GM12878 (cell line): ENCODE measurements around the gene FAM114A1. TPM values are rescaled to one million over a fixed set of nuclear protein-coding genes. Genes with fewer than 3 reads are reported as not detected.

Experiments
- ATAC-seq: fragments of 200-7000 bp; cut with Tn5 transposase; 3 replicates; pipeline ENCODE4 v1.9.1; 2020; ENCODE audit warnings: mild to moderate bottlenecking, moderate library complexity
- BruUV-seq: library from RNA; stranded (reverse); fragments of 400-500 nt; replicated peaks from 2 replicates; lab custom pipeline; 2021; lab: Mats Ljungman, UMichigan
- CTCF ChIA-PET: fragments of 300-600 bp; sonication (Branson Sonifier 250); formaldehyde crosslinking; extraction: SDS; loops from one replicate; lab custom pipeline; 2021; ENCODE audit warnings: inconsistent platforms; lab: Yijun Ruan, JAX
- POLR2A ChIA-PET: fragments of 350-600 bp; formaldehyde crosslinking; extraction: SDS; loops from one replicate; lab custom pipeline; 2021; ENCODE audit warnings: inconsistent platforms; lab: Charles Lee
- RAD21 ChIA-PET: fragments of 300-600 bp; sonication (Branson Sonifier 250); formaldehyde crosslinking; loops from one replicate; lab custom pipeline; 2023; ENCODE audit warnings: antibody characterized with exemption; ENCODE audit not compliant: unreplicated experiment; lab: Charles Lee
- SMC1A ChIA-PET: fragments of 300-600 bp; sonication (Branson Sonifier 250); formaldehyde crosslinking; loops from one replicate; lab custom pipeline; 2023; ENCODE audit not compliant: unreplicated experiment, uncharacterized antibody; lab: Charles Lee
- DNase-seq: peaks from one replicate; pipeline ENCODE4 v3.0.0-alpha.2; 2011; ENCODE audit warnings: low read depth, low spot score
- FAIRE-seq: peaks from 3 replicates; lab custom pipeline; 2011; peaks lifted over from hg19 to GRCh38; lab: Jason Lieb, UNC
- H2AFZ ChIP-seq: 2 replicates; pipeline ENCODE4 v1.6.0; 2011; ENCODE audit warnings: low read depth, low read length, control low read depth; ENCODE audit not compliant: control insufficient read depth
- H3K27ac ChIP-seq: 2 replicates; pipeline ENCODE4 v1.5.1; 2011; ENCODE audit warnings: control low read depth; ENCODE audit not compliant: control insufficient read depth, insufficient read depth
- H3K27me3 ChIP-seq, 2 experiments: replicated peaks in 1 of 2; 2 replicates each; pipeline versions ENCODE4 v1.6.0 to v1.6.1; 2011; ENCODE audit warnings: low read length in 1 of 2; ENCODE audit not compliant: control insufficient read depth in 2 of 2, insufficient read depth in 2 of 2
- H3K36me3 ChIP-seq, 2 experiments: 2 replicates each; pipeline ENCODE4 v1.5.1; 2011; ENCODE audit warnings: low read length in 1 of 2; ENCODE audit not compliant: control insufficient read depth in 2 of 2, insufficient read depth in 2 of 2
- H3K4me1 ChIP-seq: 2 replicates; pipeline ENCODE4 v1.6.1; 2011; ENCODE audit warnings: mild to moderate bottlenecking, low read length, moderate library complexity, mixed read lengths; ENCODE audit not compliant: control insufficient read depth, insufficient read depth
- H3K4me2 ChIP-seq: 2 replicates; pipeline ENCODE4 v1.6.0; 2011; ENCODE audit warnings: control low read depth; ENCODE audit not compliant: control insufficient read depth, insufficient read depth
- H3K4me3 ChIP-seq: fragments of 200-600 bp; sonication (generic); 2 replicates; pipeline ENCODE4 v1.5.1; 2016
- H3K79me2 ChIP-seq: 2 replicates; pipeline ENCODE4 v1.6.0; 2011; ENCODE audit warnings: low read length; ENCODE audit not compliant: control insufficient read depth, insufficient read depth
- H3K9ac ChIP-seq: 2 replicates; pipeline ENCODE4 v1.8.0; 2011; ENCODE audit warnings: low read length, control low read depth, mixed read lengths; ENCODE audit not compliant: control insufficient read depth, insufficient read depth
- H3K9me3 ChIP-seq: replicated peaks from 3 replicates; pipeline ENCODE4 v1.5.1; 2011; ENCODE audit warnings: mild to moderate bottlenecking, low read length; ENCODE audit not compliant: control insufficient read depth, insufficient read depth
- H4K20me1 ChIP-seq: 2 replicates; pipeline ENCODE4 v1.6.0; 2011; ENCODE audit not compliant: control insufficient read depth, insufficient read depth
- BHLHE40 ChIP-seq, 2 experiments: fragments of 450-650 bp in 1 of 2; IDR thresholded peaks; 2 replicates each; pipeline ENCODE4 v1.6.1; 2011 to 2017; ENCODE audit warnings: low read depth in 2 of 2, borderline replicate concordance in 1 of 2, improper control_type of control experiment in 1 of 2, low read length in 1 of 2, mild to moderate bottlenecking in 1 of 2
- GABPA ChIP-seq: IDR thresholded peaks from 2 replicates; pipeline ENCODE4 v1.6.1; 2014; ENCODE audit warnings: antibody characterized with exemption, low read depth, mild to moderate bottlenecking, inconsistent platforms
- IRF3 ChIP-seq: fragments of 450-650 bp; IDR thresholded peaks from 2 replicates; pipeline ENCODE4 v1.6.1; 2014; ENCODE audit warnings: mild to moderate bottlenecking
- MAX ChIP-seq: IDR thresholded peaks from 2 replicates; pipeline ENCODE4 v1.6.1; 2012; ENCODE audit warnings: low read depth, low read length, improper control_type of control experiment
- MLLT1 ChIP-seq: fragments of 450-650 bp; IDR thresholded peaks from 2 replicates; pipeline ENCODE4 v1.6.1; 2016; ENCODE audit warnings: mild to moderate bottlenecking
- POLR2A ChIP-seq: IDR thresholded peaks from 2 replicates; pipeline ENCODE4 v1.6.1; 2011; ENCODE audit warnings: low read depth, mild to moderate bottlenecking, low read length
- POLR2AphosphoS2 ChIP-seq: IDR thresholded peaks from 2 replicates; pipeline ENCODE4 v1.6.1; 2011; ENCODE audit warnings: low read depth, mild to moderate bottlenecking, low read length, improper control_type of control experiment, moderate library complexity
- PRDM15 ChIP-seq: fragments of 450-650 bp; formaldehyde crosslinking; IDR thresholded peaks from 2 replicates; pipeline ENCODE4 v1.4.0; 2020; ENCODE audit warnings: mild to moderate bottlenecking, moderate library complexity
- RFX5 ChIP-seq: IDR thresholded peaks from 2 replicates; pipeline ENCODE4 v1.6.1; 2011; ENCODE audit warnings: low read depth, low read length, improper control_type of control experiment
- SIX5 ChIP-seq: IDR thresholded peaks from 2 replicates; pipeline ENCODE4 v1.6.1; 2011; ENCODE audit warnings: mild to moderate bottlenecking, low read depth, low read length, moderate library complexity; ENCODE audit not compliant: severe bottlenecking
- TAF1 ChIP-seq: IDR thresholded peaks from 2 replicates; pipeline ENCODE4 v1.6.1; 2011; ENCODE audit warnings: mild to moderate bottlenecking, low read depth, low read length, borderline replicate concordance
- TCF7 ChIP-seq: IDR thresholded peaks from 2 replicates; pipeline ENCODE4 v1.6.1; 2014; ENCODE audit warnings: antibody characterized with exemption, borderline replicate concordance
- ZBED1 ChIP-seq: IDR thresholded peaks from 2 replicates; pipeline ENCODE4 v1.6.1; 2016; ENCODE audit warnings: borderline replicate concordance
- WGBS: methylation state at CpG from one replicate; pipeline ENCODE4 v1.1.6; 2016; ENCODE audit warnings: low lambda C conversion rate; ENCODE audit not compliant: insufficient replicate concordance, insufficient coverage; ENCODE audit errors: missing lambda C conversion rate; 5-methylcytosine and 5-hydroxymethylcytosine counted together
- in situ Hi-C: fragments of 300-500 bp; cut with MboI; formaldehyde crosslinking; loops from 9 replicates; pipeline ENCODE4 v1.14.3; 2018; ENCODE audit warnings: mixed read lengths
- intact Hi-C: fragments of 100-400 bp; cut with micrococcal nuclease; formaldehyde crosslinking; loops from one replicate; pipeline ENCODE4 v1.14.2; 2022; ENCODE audit not compliant: unreplicated experiment
- polyA plus RNA-seq, 11 experiments: library from polyadenylated mRNA; depleted of rRNA in 4 of 11; unstranded in 6 of 11; stranded (reverse) in 5 of 11; fragments of >200 nt; fragmentation: Nextera tagmentation in 4 of 11; fragmentation: Illumina TruSeq in 1 of 11; extraction: Ambion mirVana in 4 of 11; extraction: Trizol in 1 of 11; gene quantifications; 1 replicate in 1 of 11; 2 replicates in 10 of 11; pipeline versions ENCODE4 v1.2.1 to v1.2.3, GENCODE V29; 2011 to 2016; ENCODE audit warnings: inconsistent platforms in 2 of 11, missing spikeins in 2 of 11, low read depth in 1 of 11
- total RNA-seq, 4 experiments: library from RNA; depleted of rRNA in 3 of 4; stranded (reverse); fragments of >200 nt in 3 of 4; fragmentation: Illumina TruSeq in 1 of 4; extraction: Trizol in 1 of 4; gene quantifications; 2 replicates each; pipeline versions ENCODE4 v1.2.1 to v1.2.3, GENCODE V29; 2013 to 2021
- TF ChIP-seq, protein P1 (sequence below): fragments of 450-650 bp; formaldehyde crosslinking; IDR thresholded peaks from 2 replicates; pipeline ENCODE4 v1.4.0; 2022; ENCODE audit warnings: mild to moderate bottlenecking, moderate library complexity

FAM114A1 gene
- total and polyA plus RNA-seq, 10 of the 15 experiments (the other 5 are each of a cell fraction or from before 2014, with no cell fraction given): 1.3 to 6.2 (median 3.9) TPM

DNA sequence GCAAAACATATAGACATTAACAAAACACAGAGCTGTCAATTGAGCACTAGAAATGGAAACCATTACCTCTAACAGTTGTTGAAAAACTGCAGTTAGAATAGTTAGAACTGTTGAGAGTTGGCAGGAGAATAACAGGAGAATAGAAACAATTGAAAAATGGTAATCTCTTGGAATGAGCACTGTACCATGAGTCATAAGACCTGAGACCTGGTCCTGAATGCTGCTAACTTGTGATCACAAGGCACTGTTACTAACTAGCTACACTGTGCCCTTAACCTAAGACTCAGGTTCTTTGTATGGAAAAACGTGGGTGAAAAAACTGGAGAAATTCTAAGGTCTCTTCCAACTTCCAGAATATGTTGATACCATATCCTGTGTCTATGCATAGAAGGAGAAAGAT is 29.3 kb downstream of the FAM114A1 start:
- TF ChIP-seq GABPA (no peak), RFX5 (no peak), POLR2A (no peak), MLLT1 (no peak), TAF1 (no peak), IRF3 (no peak), POLR2AphosphoS2 (no peak), MAX (no peak), PRDM15 (CRISPR knock-in tag) (no peak), TCF7 (no peak), ZBED1 (no peak), BHLHE40 (IDR thresholded peaks at IDR 0.05; ENCODE audit: borderline replicate concordance in 1 of 2, low read depth in 2 of 2, low read length in 1 of 2) (no peak), SIX5 (no peak)
- TF ChIP-seq, protein P1, sequence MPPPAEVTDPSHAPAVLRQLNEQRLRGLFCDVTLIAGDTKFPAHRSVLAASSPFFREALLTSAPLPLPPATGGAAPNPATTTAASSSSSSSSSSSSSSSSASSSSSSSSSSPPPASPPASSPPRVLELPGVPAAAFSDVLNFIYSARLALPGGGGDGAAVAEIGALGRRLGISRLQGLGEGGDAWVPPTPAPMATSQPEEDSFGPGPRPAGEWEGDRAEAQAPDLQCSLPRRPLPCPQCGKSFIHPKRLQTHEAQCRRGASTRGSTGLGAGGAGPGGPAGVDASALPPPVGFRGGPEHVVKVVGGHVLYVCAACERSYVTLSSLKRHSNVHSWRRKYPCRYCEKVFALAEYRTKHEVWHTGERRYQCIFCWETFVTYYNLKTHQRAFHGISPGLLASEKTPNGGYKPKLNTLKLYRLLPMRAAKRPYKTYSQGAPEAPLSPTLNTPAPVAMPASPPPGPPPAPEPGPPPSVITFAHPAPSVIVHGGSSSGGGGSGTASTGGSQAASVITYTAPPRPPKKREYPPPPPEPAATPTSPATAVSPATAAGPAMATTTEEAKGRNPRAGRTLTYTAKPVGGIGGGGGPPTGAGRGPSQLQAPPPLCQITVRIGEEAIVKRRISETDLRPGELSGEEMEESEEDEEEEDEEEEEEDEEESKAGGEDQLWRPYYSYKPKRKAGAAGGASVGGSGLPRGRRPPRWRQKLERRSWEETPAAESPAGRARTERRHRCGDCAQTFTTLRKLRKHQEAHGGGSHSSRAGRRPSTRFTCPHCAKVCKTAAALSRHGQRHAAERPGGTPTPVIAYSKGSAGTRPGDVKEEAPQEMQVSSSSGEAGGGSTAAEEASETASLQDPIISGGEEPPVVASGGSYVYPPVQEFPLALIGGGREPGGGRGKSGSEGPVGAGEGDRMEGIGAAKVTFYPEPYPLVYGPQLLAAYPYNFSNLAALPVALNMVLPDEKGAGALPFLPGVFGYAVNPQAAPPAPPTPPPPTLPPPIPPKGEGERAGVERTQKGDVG (CRISPR knock-in tag): no peak
- peak; percentile 40 for ATAC-seq
- intact Hi-C loops (no loop called here), in situ Hi-C loops (no loop called here)
- no peak for DNase-seq
- Histone ChIP-seq H3K4me3 (no peak overlapping the region), H3K4me2 (no peak overlapping the region), H3K27ac (no peak overlapping the region), H3K9me3 (no peaks in the 10 kb centered on the region), H3K9ac (no peak overlapping the region), H3K27me3 (no peaks in the 10 kb centered on the region), H2AFZ (no peak overlapping the region), H3K36me3 (no peaks in the 10 kb centered on the region), H3K4me1 (no peaks in the 10 kb centered on the region), H3K79me2 (no peaks in the 10 kb centered on the region), H4K20me1 (no peaks in the 10 kb centered on the region)
- SMC1A ChIA-PET: interaction anchor here (0.8 to 6.8 kb wide), 5 partner anchors 9 to 238 kb away, joined by 3 to 62 read pairs (median 12); no protein-coding TSS in a partner anchor
- CTCF ChIA-PET: interaction anchor here (0.6 to 7.1 kb wide), 6 partner anchors 34 to 237 kb away, joined by 3 to 84 read pairs (median 8); no protein-coding TSS in a partner anchor
- 38% methylated on average over 1 of the region's 1 CpG for WGBS
- BruUV-seq: no TSS peak
- POLR2A ChIA-PET: interaction anchor here (0.5 to 0.7 kb wide), 3 partner anchors 28 to 315 kb away, joined by 3 to 4 read pairs (median 3); no protein-coding TSS in a partner anchor
- RAD21 ChIA-PET: interaction anchor here (1.1 to 6.7 kb wide), 7 partner anchors 8 to 154 kb away, joined by 3 to 49 read pairs (median 5); partner anchors contain the start of gene TLR10
- FAIRE-seq: no peak
